ENCODE data around the gene WDFY4.

- no peak for TF ChIP-seq CTCF (conservative IDR thresholded peaks at IDR 0.05 in 1 of 2, IDR thresholded peaks at IDR 0.05 in 1 of 2; ENCODE audit: extremely low read depth in 1 of 2, insufficient read depth in 1 of 2, low read depth in 1 of 2, low read length in 2 of 2)
- no peak for TF ChIP-seq EZH2 (IDR thresholded peaks at IDR 0.05; ENCODE audit: borderline replicate concordance, low read length)
Measured at GRCh38 chr10:48671914-48672595, 12.6 kb upstream of the WDFY4 start.

Data from mammary epithelial cell (primary cell).